GM12878 (cell line): ENCODE data around the gene NPR3.

ENCODE experiments used
- MTA2 ChIP-seq: fragments of 450-650 bp; IDR thresholded peaks from 2 replicates; pipeline ENCODE4 v1.6.1; 2016; ENCODE audit warnings: low read depth, mild to moderate bottlenecking, moderate library complexity
- POLR2A ChIP-seq: IDR thresholded peaks from 2 replicates; pipeline ENCODE4 v1.6.1; 2011; ENCODE audit warnings: low read depth, mild to moderate bottlenecking, low read length
- RCOR1 ChIP-seq: conservative IDR thresholded peaks from 2 replicates; pipeline ENCODE4 v1.6.1; 2012; ENCODE audit warnings: low read depth, low read length, improper control_type of control experiment
- TF ChIP-seq, protein P1 (sequence below), 3 experiments: IDR thresholded peaks in 2 of 3; conservative IDR thresholded peaks in 1 of 3; 2 replicates each; pipeline ENCODE4 v1.5.1; 2011; ENCODE audit warnings: low read depth in 3 of 3, low read length in 3 of 3, mild to moderate bottlenecking in 3 of 3, control low read depth in 2 of 3, moderate library complexity in 2 of 3, inconsistent platforms in 1 of 3, mixed read lengths in 1 of 3; ENCODE audit not compliant: control insufficient read depth in 2 of 3, insufficient read depth in 1 of 3; ENCODE audit errors: extremely low read depth in 1 of 3
- TF ChIP-seq, protein P2 (sequence below): fragments of 450-650 bp; IDR thresholded peaks from 2 replicates; pipeline ENCODE4 v1.6.1; 2017; ENCODE audit warnings: mild to moderate bottlenecking, moderate library complexity

DNA sequence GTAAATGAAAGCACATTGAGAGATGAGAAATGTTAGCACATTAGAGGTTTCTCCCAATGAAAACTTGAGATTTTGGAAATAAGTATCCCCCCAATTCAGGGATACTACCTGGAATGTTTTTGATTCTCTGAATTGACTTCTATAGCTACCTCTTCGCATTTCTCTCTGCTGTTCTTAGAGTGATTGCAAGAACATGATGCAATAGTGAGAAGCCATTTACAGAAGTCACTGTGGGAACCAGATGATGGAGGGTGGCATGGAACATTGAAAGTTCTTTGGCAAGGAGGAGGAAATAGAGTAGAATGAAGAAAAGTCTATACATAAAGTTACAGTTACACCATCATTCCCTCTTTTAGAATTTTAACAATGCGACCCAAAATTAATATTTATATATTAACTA lies 9.2 kb downstream of the NPR3 start:
- TF ChIP-seq, protein P1, sequence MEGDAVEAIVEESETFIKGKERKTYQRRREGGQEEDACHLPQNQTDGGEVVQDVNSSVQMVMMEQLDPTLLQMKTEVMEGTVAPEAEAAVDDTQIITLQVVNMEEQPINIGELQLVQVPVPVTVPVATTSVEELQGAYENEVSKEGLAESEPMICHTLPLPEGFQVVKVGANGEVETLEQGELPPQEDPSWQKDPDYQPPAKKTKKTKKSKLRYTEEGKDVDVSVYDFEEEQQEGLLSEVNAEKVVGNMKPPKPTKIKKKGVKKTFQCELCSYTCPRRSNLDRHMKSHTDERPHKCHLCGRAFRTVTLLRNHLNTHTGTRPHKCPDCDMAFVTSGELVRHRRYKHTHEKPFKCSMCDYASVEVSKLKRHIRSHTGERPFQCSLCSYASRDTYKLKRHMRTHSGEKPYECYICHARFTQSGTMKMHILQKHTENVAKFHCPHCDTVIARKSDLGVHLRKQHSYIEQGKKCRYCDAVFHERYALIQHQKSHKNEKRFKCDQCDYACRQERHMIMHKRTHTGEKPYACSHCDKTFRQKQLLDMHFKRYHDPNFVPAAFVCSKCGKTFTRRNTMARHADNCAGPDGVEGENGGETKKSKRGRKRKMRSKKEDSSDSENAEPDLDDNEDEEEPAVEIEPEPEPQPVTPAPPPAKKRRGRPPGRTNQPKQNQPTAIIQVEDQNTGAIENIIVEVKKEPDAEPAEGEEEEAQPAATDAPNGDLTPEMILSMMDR (IDR thresholded peaks at IDR 0.05 in 2 of 3, conservative IDR thresholded peaks at IDR 0.05 in 1 of 3; ENCODE audit: control insufficient read depth in 2 of 3, extremely low read depth in 1 of 3, insufficient read depth in 1 of 3, low read depth in 3 of 3, low read length in 3 of 3): no peak
- TF ChIP-seq RCOR1 (no peak), POLR2A (no peak), MTA2 (no peak)
- TF ChIP-seq, protein P2, sequence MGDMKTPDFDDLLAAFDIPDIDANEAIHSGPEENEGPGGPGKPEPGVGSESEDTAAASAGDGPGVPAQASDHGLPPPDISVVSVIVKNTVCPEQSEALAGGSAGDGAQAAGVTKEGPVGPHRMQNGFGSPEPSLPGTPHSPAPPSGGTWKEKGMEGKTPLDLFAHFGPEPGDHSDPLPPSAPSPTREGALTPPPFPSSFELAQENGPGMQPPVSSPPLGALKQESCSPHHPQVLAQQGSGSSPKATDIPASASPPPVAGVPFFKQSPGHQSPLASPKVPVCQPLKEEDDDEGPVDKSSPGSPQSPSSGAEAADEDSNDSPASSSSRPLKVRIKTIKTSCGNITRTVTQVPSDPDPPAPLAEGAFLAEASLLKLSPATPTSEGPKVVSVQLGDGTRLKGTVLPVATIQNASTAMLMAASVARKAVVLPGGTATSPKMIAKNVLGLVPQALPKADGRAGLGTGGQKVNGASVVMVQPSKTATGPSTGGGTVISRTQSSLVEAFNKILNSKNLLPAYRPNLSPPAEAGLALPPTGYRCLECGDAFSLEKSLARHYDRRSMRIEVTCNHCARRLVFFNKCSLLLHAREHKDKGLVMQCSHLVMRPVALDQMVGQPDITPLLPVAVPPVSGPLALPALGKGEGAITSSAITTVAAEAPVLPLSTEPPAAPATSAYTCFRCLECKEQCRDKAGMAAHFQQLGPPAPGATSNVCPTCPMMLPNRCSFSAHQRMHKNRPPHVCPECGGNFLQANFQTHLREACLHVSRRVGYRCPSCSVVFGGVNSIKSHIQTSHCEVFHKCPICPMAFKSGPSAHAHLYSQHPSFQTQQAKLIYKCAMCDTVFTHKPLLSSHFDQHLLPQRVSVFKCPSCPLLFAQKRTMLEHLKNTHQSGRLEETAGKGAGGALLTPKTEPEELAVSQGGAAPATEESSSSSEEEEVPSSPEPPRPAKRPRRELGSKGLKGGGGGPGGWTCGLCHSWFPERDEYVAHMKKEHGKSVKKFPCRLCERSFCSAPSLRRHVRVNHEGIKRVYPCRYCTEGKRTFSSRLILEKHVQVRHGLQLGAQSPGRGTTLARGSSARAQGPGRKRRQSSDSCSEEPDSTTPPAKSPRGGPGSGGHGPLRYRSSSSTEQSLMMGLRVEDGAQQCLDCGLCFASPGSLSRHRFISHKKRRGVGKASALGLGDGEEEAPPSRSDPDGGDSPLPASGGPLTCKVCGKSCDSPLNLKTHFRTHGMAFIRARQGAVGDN: no peak
